Heart left ventricle (tissue), 16 donors: ENCODE data around the gene LZTS3. TPM values are rescaled to one million over a fixed set of nuclear protein-coding genes. Genes with fewer than 3 reads are reported as not detected.
"Not testable (repeated sequence)": the region's sequence is repeated elsewhere in the genome, so short reads cannot be mapped to it uniquely, and the experiment has no call there.

Experiments
- ATAC-seq, 4 donors: fragments of 200-7000 bp; cut with Tn5 transposase; one replicate each; pipeline ENCODE4 v1.9.1; 2020 to 2022; ENCODE audit warnings: moderate library complexity in 4 of 4, mild to moderate bottlenecking in 3 of 4, moderate number of reproducible peaks in 1 of 4
- DNase-seq, 5 donors: peaks; one replicate each; pipeline ENCODE4 v3.0.0-alpha.2; 2020
- H3K27ac ChIP-seq, 12 donors: fragments of 200-600 bp; sonication (generic) in 4 of 12; one replicate each; pipeline versions ENCODE4 v1.5.0 to v1.8.0; 2016 to 2022; ENCODE audit warnings: mild to moderate bottlenecking in 2 of 12
- H3K27me3 ChIP-seq, 9 donors: fragments of 200-600 bp; sonication (generic) in 2 of 9; one replicate each; pipeline versions ENCODE4 v1.5.1 to v1.8.0; 2016 to 2022; ENCODE audit warnings: mild to moderate bottlenecking in 3 of 9
- H3K36me3 ChIP-seq, 9 donors: fragments of 200-600 bp; sonication (generic) in 2 of 9; one replicate each; pipeline versions ENCODE4 v1.5.0 to v1.8.0; 2018 to 2022; ENCODE audit warnings: mild to moderate bottlenecking in 2 of 9
- H3K4me1 ChIP-seq, 12 donors: fragments of 200-600 bp; sonication (generic) in 4 of 12; one replicate each; pipeline versions ENCODE4 v1.5.0 to v1.8.0; 2016 to 2022; ENCODE audit warnings: mild to moderate bottlenecking in 3 of 12
- H3K4me3 ChIP-seq, 12 donors: fragments of 200-600 bp; sonication (generic) in 4 of 12; one replicate each; pipeline versions ENCODE4 v1.5.0 to v1.8.0; 2017 to 2022; ENCODE audit warnings: mild to moderate bottlenecking in 9 of 12, moderate library complexity in 4 of 12
- H3K9me3 ChIP-seq, 12 donors: fragments of 200-600 bp; sonication (generic) in 4 of 12; one replicate each; pipeline versions ENCODE4 v1.5.0 to v1.8.0; 2016 to 2022; ENCODE audit warnings: mild to moderate bottlenecking in 1 of 12
- POLR2A ChIP-seq, 2 donors: fragments of 450-650 bp; IDR thresholded peaks; one replicate each; pipeline ENCODE4 v1.6.1; 2017; ENCODE audit warnings: antibody characterized with exemption in 2 of 2, mild to moderate bottlenecking in 2 of 2, moderate library complexity in 2 of 2
- WGBS, 4 donors: extraction: QIAGEN DNeasy Blood & Tissue Kit in 2 of 4; methylation state at CpG; one replicate each; pipeline versions ENCODE4 v1.1.5 to v1.1.7; 2013 to 2018; 5-methylcytosine and 5-hydroxymethylcytosine counted together
- intact Hi-C, 10 donors: fragments of 100-400 bp; cut with DNase I; formaldehyde crosslinking; loops; one replicate each; pipeline versions ENCODE4 v1.11.1 to v1.14.2; 2022
- polyA plus RNA-seq, 2 donors: library from polyadenylated mRNA; stranded (reverse); fragments of 200-250 nt; gene quantifications; one replicate each; pipeline ENCODE4 v1.2.3, GENCODE V29; 2013
- total RNA-seq, 9 donors: library from RNA; depleted of rRNA in 2 of 9; stranded (reverse); fragments of >200 nt in 2 of 9; fragmentation: NEBNext Ultra II Directional in 3 of 9; extraction: Animal tissue kit (Norgen Biotek cat#: 25700) in 3 of 9; gene quantifications; one replicate each; pipeline versions ENCODE4 v1.1.0 to v1.2.4, GENCODE V29; 2016 to 2023
- TF ChIP-seq, protein P1 (sequence below), 12 donors: fragments of 200-600 bp; sonication (generic) in 4 of 12; IDR thresholded peaks; one replicate each; pipeline versions ENCODE4 v1.5.0 to v1.8.0; 2018 to 2022; ENCODE audit warnings: antibody characterized with exemption in 12 of 12, mild to moderate bottlenecking in 5 of 12
- donor health status: ischemic (EF 13 %, LVEDD 7.1; RV severe dilation, severe dysfunction).
- donor health status: healthy with polysubstance abuse.
- donor health status: DM: no; HTN: yes; CAD: no.
- donor health status: DM: no; HTN: no; CAD: no.
- donor health status: ischemic (EF 25% LVEDD 6.9; RV normal size, moderate dysfunction).
- donor health status: ischemic (EF 25% LVEDD 5.7; RV mildly dilated, moderate dysfunction).
- donor health status: healthy.
- donor health status: DM: yes; HTN: yes; CAD: no.
- donor health status: ischemic (EF 35%, LVEDD 5.7; RV mildly dilated, moderate dysfunction).
- donor health status: nonischemic (EF 11% LVEDD 7.7; RV severe dilation, severe dysfunction).
- donor health status: DM: yes; HTN: yes; CAD: no.
- donor health status: PGD.
- donor health status: ischemic (EF 29% LVEDD 5.4; RV normal size, mild dysfunction).
- donor health status: nonischemic (EF 23%, LVEDD 6.1; RV moderate dilation, normal function).

LZTS3 gene
- total and polyA plus RNA-seq, 11 donors = 6.8 to 28.4 (median 13.1) TPM

DNA sequence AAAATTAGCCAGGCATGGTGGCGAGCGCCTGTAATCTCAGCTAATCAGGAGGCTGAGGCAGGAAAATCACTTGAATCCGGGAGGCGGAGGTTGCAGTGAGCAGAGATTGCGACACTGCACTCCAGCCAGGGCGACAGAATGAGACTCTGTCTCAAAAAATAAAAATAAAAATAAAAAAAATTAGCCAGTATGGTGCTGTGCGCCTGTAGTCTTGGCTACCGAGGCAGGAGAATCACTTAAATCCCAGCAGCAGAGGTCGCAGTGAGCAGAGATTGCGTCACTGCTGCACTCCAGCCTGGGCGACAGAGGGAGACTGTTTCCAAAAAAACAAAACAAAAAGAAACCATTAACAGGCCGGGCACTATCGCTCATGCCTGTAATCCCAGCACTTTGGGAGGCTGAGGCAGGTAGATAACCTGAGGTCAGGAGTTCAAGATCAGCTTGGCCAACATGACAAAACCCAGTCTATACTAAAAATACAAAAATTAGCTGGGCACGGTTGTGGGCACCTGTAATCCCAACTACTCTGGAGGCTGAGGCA is 55.4 kb downstream of the LZTS3 start:
- TF ChIP-seq, protein P1, sequence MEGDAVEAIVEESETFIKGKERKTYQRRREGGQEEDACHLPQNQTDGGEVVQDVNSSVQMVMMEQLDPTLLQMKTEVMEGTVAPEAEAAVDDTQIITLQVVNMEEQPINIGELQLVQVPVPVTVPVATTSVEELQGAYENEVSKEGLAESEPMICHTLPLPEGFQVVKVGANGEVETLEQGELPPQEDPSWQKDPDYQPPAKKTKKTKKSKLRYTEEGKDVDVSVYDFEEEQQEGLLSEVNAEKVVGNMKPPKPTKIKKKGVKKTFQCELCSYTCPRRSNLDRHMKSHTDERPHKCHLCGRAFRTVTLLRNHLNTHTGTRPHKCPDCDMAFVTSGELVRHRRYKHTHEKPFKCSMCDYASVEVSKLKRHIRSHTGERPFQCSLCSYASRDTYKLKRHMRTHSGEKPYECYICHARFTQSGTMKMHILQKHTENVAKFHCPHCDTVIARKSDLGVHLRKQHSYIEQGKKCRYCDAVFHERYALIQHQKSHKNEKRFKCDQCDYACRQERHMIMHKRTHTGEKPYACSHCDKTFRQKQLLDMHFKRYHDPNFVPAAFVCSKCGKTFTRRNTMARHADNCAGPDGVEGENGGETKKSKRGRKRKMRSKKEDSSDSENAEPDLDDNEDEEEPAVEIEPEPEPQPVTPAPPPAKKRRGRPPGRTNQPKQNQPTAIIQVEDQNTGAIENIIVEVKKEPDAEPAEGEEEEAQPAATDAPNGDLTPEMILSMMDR (IDR thresholded peaks at IDR 0.05) = peak; percentile 45 to 84 (median 60)
- H3K27me3 ChIP-seq, H3K9me3 ChIP-seq: not testable (repeated sequence)
- DNase-seq (peak; percentile 44 to 76 (median 68)), ATAC-seq (peak; percentile 59 to 86 (median 82))
- Histone ChIP-seq H3K36me3 (peaks cover 0 to 32% (median 25%) of the 10 kb centered on the region in 9 donors), H3K27ac (peak overlapping the region in 8 of 12 donors; percentile 16 to 67 (median 41)), H3K4me1 (peaks cover 0 to 21% (median 2%) of the 10 kb centered on the region in 12 donors), H3K4me3 (peak overlapping the region in 3 of 12 donors; percentile 4 to 25 (median 20))
- 48 to 62% (median 58%) methylated on average over 14 of the region's 14 CpGs for WGBS, 4 donors
- intact Hi-C loops = loop anchor here in 5 of 10 donors (5.0 to 10.0 kb wide), 2 partner anchors 66 to 157 kb away; no protein-coding TSS in a partner anchor

DNA sequence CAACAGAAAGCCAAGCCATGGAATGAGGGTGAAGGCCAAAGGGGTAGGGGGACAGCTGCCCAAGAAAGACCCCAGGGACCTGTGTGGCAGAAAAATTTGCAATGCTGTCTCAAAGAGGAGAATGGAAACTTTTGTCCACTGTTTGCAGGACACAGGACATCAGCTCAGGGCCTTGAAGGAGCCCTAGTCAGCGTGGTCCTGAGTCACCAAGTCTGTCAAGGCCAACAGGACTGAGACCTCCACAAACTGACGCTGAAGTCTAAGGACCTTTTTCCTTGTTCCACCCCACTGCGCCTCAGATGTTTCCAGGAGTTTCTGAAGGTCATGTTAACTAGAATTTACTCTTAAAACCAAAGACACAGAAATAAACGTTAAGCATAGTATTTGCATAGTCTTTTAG is 57.0 kb downstream of the LZTS3 start:
- Histone ChIP-seq H3K4me3 (no peak overlapping the region), H3K9me3 (no peaks in the 10 kb centered on the region), H3K4me1 (peaks cover 0 to 14% (median 2%) of the 10 kb centered on the region in 12 donors), H3K27me3 (no peaks in the 10 kb centered on the region), H3K27ac (no peak overlapping the region), H3K36me3 (peaks cover 0 to 17% (median 10%) of the 10 kb centered on the region in 9 donors)
- WGBS, 4 donors = 89 to 94% (median 93%) methylated on average over 4 of the region's 4 CpGs
- ATAC-seq (no peak), DNase-seq (peak in 1 of 5 donors; percentile 17)
- TF ChIP-seq, protein P1 (IDR thresholded peaks at IDR 0.05) = no peak
- no peak for TF ChIP-seq POLR2A (IDR thresholded peaks at IDR 0.05)
- intact Hi-C loops = loop anchor here in 5 of 10 donors (5.0 to 10.0 kb wide), 2 partner anchors 64 to 158 kb away; no protein-coding TSS in a partner anchor

DNA sequence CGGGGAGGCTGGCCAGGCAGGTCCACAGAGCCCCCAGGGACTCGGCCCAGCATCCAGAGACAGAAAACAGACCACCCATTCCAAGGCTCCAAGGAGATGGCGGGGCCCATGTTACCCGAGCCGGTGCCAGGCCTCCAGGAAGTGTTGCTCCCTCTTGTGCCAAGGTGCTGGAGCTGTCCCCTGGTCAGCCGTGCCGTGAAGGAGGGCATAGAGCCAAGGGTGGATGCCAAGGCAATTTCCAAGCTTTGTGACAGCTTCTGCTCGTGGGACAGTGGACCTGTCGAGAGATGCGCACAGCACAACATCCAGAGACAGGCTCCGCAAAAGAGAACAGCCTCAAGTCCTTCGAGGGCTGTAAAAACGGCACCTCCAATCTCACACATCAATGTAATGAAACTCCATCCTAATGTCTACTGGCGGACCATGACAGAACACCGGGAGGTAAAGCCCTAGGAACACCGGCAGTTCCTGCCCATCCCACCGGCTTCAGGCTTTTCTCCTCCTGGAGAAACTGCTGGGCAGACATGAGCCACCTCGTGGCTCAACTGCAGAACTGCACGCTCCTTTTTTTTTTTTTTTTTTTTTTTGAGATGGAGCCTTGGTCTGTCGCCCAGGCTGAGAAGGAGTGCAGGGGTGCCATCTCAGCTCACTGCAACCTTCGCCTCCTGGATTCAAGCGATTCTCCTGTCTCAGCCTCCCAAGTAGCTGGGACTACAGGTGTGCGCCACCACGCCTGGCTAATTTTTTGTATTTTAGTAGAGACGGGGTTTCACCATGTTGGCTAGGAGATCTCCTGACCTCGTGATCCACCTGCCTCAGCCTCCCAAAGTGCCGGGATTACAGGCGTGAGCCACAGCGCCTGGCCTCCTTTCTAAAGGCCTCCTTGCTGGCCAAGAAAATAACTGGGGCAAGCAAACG is 57.9 kb downstream of the LZTS3 start:
- Histone ChIP-seq H3K4me1 (peaks cover 0 to 10% (median 2%) of the 10 kb centered on the region in 12 donors), H3K9me3 (no peaks in the 10 kb centered on the region), H3K27ac (no peak overlapping the region), H3K27me3 (no peaks in the 10 kb centered on the region), H3K4me3 (no peak overlapping the region), H3K36me3 (peaks cover 0 to 15% (median 3%) of the 10 kb centered on the region in 9 donors)
- DNase-seq (peak in 1 of 5 donors; percentile 53), ATAC-seq (peak in 3 of 4 donors; percentile 49 to 59 (median 50))
- TF ChIP-seq, protein P1 (IDR thresholded peaks at IDR 0.05) = peak; percentile 64 to 83 (median 74)
- TF ChIP-seq POLR2A (IDR thresholded peaks at IDR 0.05) = no peak
- 52 to 55% (median 53%) methylated on average over 29 to 30 of the region's 30 CpGs for WGBS, 4 donors
- intact Hi-C loops = loop anchor here in 8 of 10 donors (2.0 to 10.0 kb wide), 3 partner anchors 61 to 159 kb away; no protein-coding TSS in a partner anchor

Other genes with a start within 250 kb of the LZTS3 start
- gene GNRH2, start 129.9 kb downstream of the LZTS3 start, total RNA-seq = under 1 TPM in 1 of 9 donors, not detected in 8; 0.48 TPM
- not detected for gene GNRH2, start 129.9 kb downstream of the LZTS3 start, polyA plus RNA-seq
- gene MRPS26, start 127.5 kb downstream of the LZTS3 start, total RNA-seq = 10 to 100 TPM; 36.5 to 83.4 (median 50.9) TPM
- 100 to 1,000 TPM in 1 of 2 donors, 10 to 100 TPM in 1; 98.8 to 111 TPM for gene MRPS26, start 127.5 kb downstream of the LZTS3 start, polyA plus RNA-seq
- gene OXT, start 101.9 kb downstream of the LZTS3 start, total RNA-seq = under 1 TPM in 1 of 9 donors, not detected in 8; 0.67 TPM
- gene OXT, start 101.9 kb downstream of the LZTS3 start, polyA plus RNA-seq = not detected
- gene AVP, start 88.8 kb downstream of the LZTS3 start, total RNA-seq = not detected
- not detected for gene AVP, start 88.8 kb downstream of the LZTS3 start, polyA plus RNA-seq
- gene FASTKD5, start 13.7 kb downstream of the LZTS3 start, total RNA-seq = 10 to 100 TPM; 19.7 to 36.0 (median 28.6) TPM
- 10 to 100 TPM; 12.8 to 37.2 TPM for gene FASTKD5, start 13.7 kb downstream of the LZTS3 start, polyA plus RNA-seq
- gene UBOX5, start 13.7 kb downstream of the LZTS3 start, total RNA-seq = 1 to 10 TPM; 2.6 to 5.6 (median 3.7) TPM
- 1 to 10 TPM; 2.5 to 2.8 TPM for gene UBOX5, start 13.7 kb downstream of the LZTS3 start, polyA plus RNA-seq
- 10 to 100 TPM; 26.0 to 55.5 (median 35.5) TPM for gene DDRGK1, start 31.1 kb upstream of the LZTS3 start, total RNA-seq
- gene DDRGK1, start 31.1 kb upstream of the LZTS3 start, polyA plus RNA-seq = 10 to 100 TPM; 25.1 to 78.3 TPM
- gene ITPA, start 35.9 kb upstream of the LZTS3 start, total RNA-seq = 10 to 100 TPM; 15.3 to 37.8 (median 20.6) TPM
- 10 to 100 TPM; 28.6 to 48.3 TPM for gene ITPA, start 35.9 kb upstream of the LZTS3 start, polyA plus RNA-seq
- 1 to 10 TPM in 1 of 9 donors, under 1 TPM in 7, not detected in 1; 0.11 to 1.0 (median 0.22) TPM for gene SLC4A11, start 65.6 kb upstream of the LZTS3 start, total RNA-seq
- gene SLC4A11, start 65.6 kb upstream of the LZTS3 start, polyA plus RNA-seq = under 1 TPM; 0.08 to 0.23 TPM
- 10 to 100 TPM; 16.8 to 33.9 (median 26.8) TPM for gene DNAAF9, start 234.1 kb upstream of the LZTS3 start, total RNA-seq
- 10 to 100 TPM in 1 of 2 donors, 1 to 10 TPM in 1; 9.6 to 16.8 TPM for gene DNAAF9, start 234.1 kb upstream of the LZTS3 start, polyA plus RNA-seq